ENCODE measurements around the gene SUGCT.

GRCh38 chr7:40432046-40432445, 297.2 kb downstream of the SUGCT start:
- TF ChIP-seq YY1 (IDR thresholded peaks at IDR 0.05; ENCODE audit: borderline replicate concordance in 1 of 3, control insufficient read depth in 1 of 3, extremely low read depth in 1 of 3, insufficient read depth in 3 of 3, insufficient read length in 1 of 3, insufficient replicate concordance in 2 of 3, low read depth in 1 of 3, low read length in 2 of 3) (no peak), POLR2AphosphoS5 (IDR thresholded peaks at IDR 0.05; ENCODE audit: control insufficient read depth, insufficient read depth, low read depth, low read length) (no peak), ZNF589 (CRISPR knock-in tag; IDR thresholded peaks at IDR 0.05; ENCODE audit: low read depth) (no peak)

Data from K562 (cell line).